Gastrocnemius medialis (tissue), 4 donors: ENCODE measurements around the gene OR5A1. TPM values are rescaled to one million over a fixed set of nuclear protein-coding genes. Genes with fewer than 3 reads are reported as not detected.

Experiments used
- ATAC-seq, 2 donors: fragments of 150-250 bp; one replicate each; pipeline ENCODE4 v1.9.1; 2016
- DNase-seq, 2 donors: peaks; one replicate each; pipeline ENCODE4 v3.0.0-alpha.2; 2019
- H3K27ac ChIP-seq, 4 donors: fragments of 200-600 bp; sonication (generic); 1 replicate in 1 of 4; 2 replicates in 3 of 4; pipeline ENCODE4 v1.5.1; 2016 to 2018; ENCODE audit warnings: mild to moderate bottlenecking in 2 of 4, moderate library complexity in 1 of 4
- H3K27me3 ChIP-seq, 3 donors: fragments of 200-600 bp; sonication (generic) in 2 of 3; 1 replicate in 1 of 3; 2 replicates in 2 of 3; pipeline versions ENCODE4 v1.5.1 to v1.6.0; 2016 to 2019; ENCODE audit warnings: mild to moderate bottlenecking in 1 of 3, moderate library complexity in 1 of 3
- H3K36me3 ChIP-seq, 2 donors: fragments of 200-600 bp; sonication (generic) in 1 of 2; one replicate each; pipeline ENCODE4 v1.5.1; 2017 to 2018
- H3K4me1 ChIP-seq, 2 donors: fragments of 200-600 bp; sonication (generic) in 1 of 2; one replicate each; pipeline ENCODE4 v1.5.1; 2016 to 2017; ENCODE audit warnings: mild to moderate bottlenecking in 2 of 2
- H3K4me3 ChIP-seq, 4 donors: fragments of 200-600 bp; sonication (generic) in 3 of 4; 1 replicate in 1 of 4; 2 replicates in 3 of 4; pipeline ENCODE4 v1.5.1; 2016 to 2019; ENCODE audit warnings: mild to moderate bottlenecking in 2 of 4
- H3K9me3 ChIP-seq, 3 donors: fragments of 200-600 bp; sonication (generic) in 2 of 3; 1 replicate in 1 of 3; 2 replicates in 2 of 3; pipeline ENCODE4 v1.5.1; 2016 to 2019
- POLR2A ChIP-seq, 2 donors: fragments of 450-650 bp; IDR thresholded peaks; one replicate each; pipeline ENCODE4 v1.6.1; 2017; ENCODE audit warnings: antibody characterized with exemption in 2 of 2, mild to moderate bottlenecking in 2 of 2, moderate library complexity in 2 of 2
- in situ Hi-C, 4 donors: fragments of 200-750 bp; cut with MboI; loops; one replicate each; pipeline versions ENCODE4 v1.15.0 to v1.8.0; 2017; ENCODE audit warnings: low sequenced_read_pairs in 4 of 4
- intact Hi-C: fragments of 100-400 bp; cut with DNase I; formaldehyde crosslinking; loops from one replicate; pipeline ENCODE4 v1.15.1; 2023; ENCODE audit warnings: low total_unique reads
- total RNA-seq, 4 donors: library from RNA; depleted of rRNA; stranded (reverse); fragments of >200 nt; gene quantifications; one replicate each; pipeline versions ENCODE4 v1.1.0 to v1.2.3, GENCODE V29; 2016
- TF ChIP-seq, protein P1 (sequence below), 5 experiments: fragments of 450-650 bp in 3 of 5; fragments of 200-600 bp in 2 of 5; sonication (generic) in 2 of 5; IDR thresholded peaks in 4 of 5; conservative IDR thresholded peaks in 1 of 5; 1 replicate in 4 of 5; 2 replicates in 1 of 5; pipeline ENCODE4 v1.5.1; 2016 to 2019; ENCODE audit warnings: antibody characterized with exemption in 5 of 5, mild to moderate bottlenecking in 3 of 5, moderate library complexity in 3 of 5

Gene OR5A1
- not detected for total RNA-seq

DNA sequence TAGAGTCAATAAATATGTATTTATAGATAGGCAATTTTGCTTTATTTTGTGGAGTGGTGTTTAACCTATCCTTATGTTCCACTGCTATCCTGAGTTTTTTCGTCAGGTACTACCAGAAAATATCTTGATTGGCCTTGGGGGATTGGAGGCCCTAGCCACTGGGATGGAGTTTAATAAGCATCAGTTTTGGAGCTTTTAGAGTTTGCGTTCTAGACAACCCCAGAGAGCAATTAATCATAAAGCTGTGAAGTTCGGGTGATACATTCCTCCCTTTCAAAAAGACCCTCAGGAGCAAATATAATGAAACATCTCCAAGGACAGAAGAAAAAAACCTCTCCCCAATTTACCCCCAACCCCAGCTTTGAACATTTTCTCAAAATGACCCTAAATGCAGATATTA lies at the start of gene OR5A1:
OR5A1 (plus strand) TSS at position 301 of the 400 bp plus-strand sequence. CDS start 6,700 bp downstream, outside the sequence.
- intact Hi-C loops (no loop called here), in situ Hi-C loops (no loop called here)
- TF ChIP-seq, protein P1, sequence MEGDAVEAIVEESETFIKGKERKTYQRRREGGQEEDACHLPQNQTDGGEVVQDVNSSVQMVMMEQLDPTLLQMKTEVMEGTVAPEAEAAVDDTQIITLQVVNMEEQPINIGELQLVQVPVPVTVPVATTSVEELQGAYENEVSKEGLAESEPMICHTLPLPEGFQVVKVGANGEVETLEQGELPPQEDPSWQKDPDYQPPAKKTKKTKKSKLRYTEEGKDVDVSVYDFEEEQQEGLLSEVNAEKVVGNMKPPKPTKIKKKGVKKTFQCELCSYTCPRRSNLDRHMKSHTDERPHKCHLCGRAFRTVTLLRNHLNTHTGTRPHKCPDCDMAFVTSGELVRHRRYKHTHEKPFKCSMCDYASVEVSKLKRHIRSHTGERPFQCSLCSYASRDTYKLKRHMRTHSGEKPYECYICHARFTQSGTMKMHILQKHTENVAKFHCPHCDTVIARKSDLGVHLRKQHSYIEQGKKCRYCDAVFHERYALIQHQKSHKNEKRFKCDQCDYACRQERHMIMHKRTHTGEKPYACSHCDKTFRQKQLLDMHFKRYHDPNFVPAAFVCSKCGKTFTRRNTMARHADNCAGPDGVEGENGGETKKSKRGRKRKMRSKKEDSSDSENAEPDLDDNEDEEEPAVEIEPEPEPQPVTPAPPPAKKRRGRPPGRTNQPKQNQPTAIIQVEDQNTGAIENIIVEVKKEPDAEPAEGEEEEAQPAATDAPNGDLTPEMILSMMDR (IDR thresholded peaks at IDR 0.05 in 4 of 5, conservative IDR thresholded peaks at IDR 0.05 in 1 of 5): no peak
- no peak for TF ChIP-seq POLR2A (IDR thresholded peaks at IDR 0.05)
- no peaks in the 10 kb centered on the region for H3K9me3 ChIP-seq
- H3K27me3 ChIP-seq: no peaks in the 10 kb centered on the region
- H3K36me3 ChIP-seq: no peaks in the 10 kb centered on the region
- no peak within 1 kb of the TSS for H3K27ac ChIP-seq
- ATAC-seq (no peak), DNase-seq (no peak)
- H3K4me1 ChIP-seq: no peaks in the 10 kb centered on the region
- H3K4me3 ChIP-seq: no peak within 1 kb of the TSS

DNA sequence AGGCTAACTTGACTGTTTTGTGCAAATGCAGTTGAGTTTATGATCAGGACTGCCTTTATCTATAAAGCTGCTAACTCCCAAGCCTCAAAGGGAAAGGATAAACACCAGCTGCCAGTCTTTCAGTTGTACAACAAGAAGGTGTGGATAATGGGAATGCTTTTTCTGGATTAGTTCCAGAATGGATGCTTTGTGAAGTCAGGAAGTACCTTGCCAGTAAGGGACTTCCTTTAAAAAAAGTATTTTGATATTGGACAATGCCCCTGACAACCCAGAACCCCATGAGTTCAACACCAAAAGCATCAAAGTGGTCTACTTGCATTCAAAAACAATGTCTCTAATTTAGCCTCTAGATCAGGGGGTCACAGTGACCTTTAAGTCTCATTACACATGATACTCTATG lies 42.1 kb upstream of the OR5A1 start:
- no peaks in the 10 kb centered on the region for H3K27me3 ChIP-seq

DNA sequence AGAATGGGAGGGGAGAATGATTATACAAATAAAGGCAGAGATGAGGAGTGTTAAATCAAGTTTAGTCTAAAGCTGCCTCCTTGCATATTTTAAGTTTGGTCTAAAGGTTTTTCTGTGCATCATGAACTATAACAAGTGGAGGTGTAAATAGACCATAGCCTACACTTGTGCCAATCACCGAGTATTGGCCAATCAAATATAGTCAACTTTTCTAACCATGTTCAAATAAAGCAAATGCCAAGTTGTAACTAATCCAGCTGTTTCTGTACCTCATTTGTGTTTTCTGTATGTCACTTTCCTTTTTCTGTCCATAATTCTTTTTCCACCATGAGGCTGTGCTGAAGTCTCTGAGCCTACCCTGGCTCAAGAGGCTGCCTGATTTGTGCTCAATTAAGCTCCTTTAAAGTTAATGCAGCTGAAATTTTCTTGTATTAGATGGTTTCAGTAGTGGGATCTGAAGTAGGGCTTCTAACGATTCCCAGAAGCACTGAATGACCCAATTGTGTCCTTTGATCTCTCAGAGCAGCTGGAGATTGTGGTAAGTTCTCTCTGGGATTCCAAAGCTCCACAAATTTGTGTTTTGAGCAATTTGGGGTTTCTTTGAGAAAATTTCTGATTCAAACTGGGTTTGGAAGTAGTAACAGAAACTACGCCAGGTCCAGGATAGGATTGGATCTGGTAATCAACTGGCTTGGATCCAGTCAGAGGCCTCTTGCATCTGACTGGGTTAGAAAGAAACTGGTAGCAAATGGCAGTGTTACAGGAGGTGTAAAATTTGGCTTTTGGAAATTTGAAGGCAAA lies 35.6 kb upstream of the OR5A1 start:
- Histone ChIP-seq H3K27me3 (no peaks in the 10 kb centered on the region), H3K27ac (no peak overlapping the region), H3K36me3 (no peaks in the 10 kb centered on the region), H3K4me1 (no peaks in the 10 kb centered on the region), H3K4me3 (no peak overlapping the region), H3K9me3 (no peaks in the 10 kb centered on the region)
- intact Hi-C loops (no loop called here), in situ Hi-C loops (loop anchor here in 1 of 4 donors (25.0 kb wide), 1 partner anchor 88 kb away; no protein-coding TSS in a partner anchor)
- TF ChIP-seq POLR2A (IDR thresholded peaks at IDR 0.05): no peak
- TF ChIP-seq, protein P1 (IDR thresholded peaks at IDR 0.05 in 4 of 5, conservative IDR thresholded peaks at IDR 0.05 in 1 of 5): no peak
- DNase-seq (no peak), ATAC-seq (no peak)

More for the DNA sequence above, 42.1 kb upstream of the OR5A1 start:
- ATAC-seq: no peak
- intact Hi-C loops (no loop called here), in situ Hi-C loops (no loop called here)
- no peak overlapping the region for H3K4me3 ChIP-seq
- TF ChIP-seq POLR2A (IDR thresholded peaks at IDR 0.05): no peak
- TF ChIP-seq, protein P1 (IDR thresholded peaks at IDR 0.05 in 4 of 5, conservative IDR thresholded peaks at IDR 0.05 in 1 of 5): no peak
- no peaks in the 10 kb centered on the region for H3K36me3 ChIP-seq
- DNase-seq: no peak
- H3K9me3 ChIP-seq: no peaks in the 10 kb centered on the region
- H3K27ac ChIP-seq: no peak overlapping the region
- no peaks in the 10 kb centered on the region for H3K4me1 ChIP-seq

DNA sequence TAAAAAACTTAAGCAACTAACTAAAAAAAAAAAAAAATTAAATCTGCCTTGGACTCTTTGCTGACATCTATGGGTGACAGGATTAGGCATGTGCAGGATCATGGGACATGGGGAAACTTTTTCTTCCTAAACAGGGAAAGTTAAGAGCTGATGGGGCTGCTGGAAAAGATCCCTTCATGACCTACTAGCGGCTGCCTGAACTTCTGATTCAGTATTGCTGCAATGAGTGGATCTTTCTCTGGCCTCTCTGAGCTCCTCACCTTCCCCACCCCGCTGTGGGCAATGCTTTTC lies 35.1 kb upstream of the OR5A1 start:
- no peaks in the 10 kb centered on the region for H3K27me3 ChIP-seq
- H3K27ac ChIP-seq: no peak overlapping the region
- in situ Hi-C loops: loop anchor here in 1 of 4 donors (25.0 kb wide), 1 partner anchor 89 kb away; no protein-coding TSS in a partner anchor
- H3K9me3 ChIP-seq: no peaks in the 10 kb centered on the region
- TF ChIP-seq, protein P1 (IDR thresholded peaks at IDR 0.05 in 4 of 5, conservative IDR thresholded peaks at IDR 0.05 in 1 of 5): no peak
- no peak for TF ChIP-seq POLR2A (IDR thresholded peaks at IDR 0.05)
- no peak for ATAC-seq
- H3K4me1 ChIP-seq: no peaks in the 10 kb centered on the region
- no peak for DNase-seq
- intact Hi-C loops: no loop called here
- H3K4me3 ChIP-seq: no peak overlapping the region
- no peaks in the 10 kb centered on the region for H3K36me3 ChIP-seq
